ENCODE results near the gene NAGA. TPM values are rescaled to one million over a fixed set of nuclear protein-coding genes. Genes with fewer than 3 reads are reported as not detected.
A peak's percentile ranks its signal among the peaks of the same experiment; 100 is the strongest.
"Not testable (repeated sequence)": the region's sequence is repeated elsewhere in the genome, so short reads cannot be mapped to it uniquely, and the experiment has no call there.

The NAGA gene
- total RNA-seq, 6 experiments from 2014 or later = 17.6 to 27.9 (median 23.0) TPM

DNA sequence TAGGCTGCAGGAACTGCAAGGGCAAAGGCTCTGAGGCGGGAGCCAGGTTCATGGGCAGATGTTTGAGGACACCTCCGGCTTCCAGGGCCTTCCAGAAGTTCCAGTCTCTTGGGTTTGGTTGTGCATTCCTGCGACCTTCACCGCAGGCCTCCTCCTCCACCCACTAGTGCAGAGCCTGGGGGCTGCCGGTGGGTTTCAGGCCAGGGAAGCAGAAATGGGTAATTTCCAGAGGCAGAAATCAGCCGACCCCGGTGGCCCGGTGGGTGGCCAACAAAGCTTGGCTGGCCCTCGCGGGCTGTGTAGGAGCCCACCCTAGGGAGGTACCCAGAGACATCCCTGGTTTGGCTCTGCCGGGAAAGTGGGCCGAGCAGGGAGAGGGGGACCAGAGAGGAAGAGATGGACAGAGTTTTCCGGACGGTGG lies 3.0 kb upstream of the NAGA start:
- Histone ChIP-seq H3K4me1 (peaks cover 0 to 18% (median 0%) of the 10 kb centered on the region in 4 donors), H3K4me3 (peak overlapping the region; percentile 39 to 50 (median 49)), H3K27me3 (no peaks in the 10 kb centered on the region), H3K36me3 (no peaks in the 10 kb centered on the region), H3K27ac (peak overlapping the region; percentile 56 to 88 (median 73)), H3K9me3 (no peaks in the 10 kb centered on the region)
- intact Hi-C loops (cut with DNase I) = no loop called here
- ATAC-seq (no peak), DNase-seq (no peak)
- TF ChIP-seq POLR2A (IDR thresholded peaks at IDR 0.05) = no peak
- no peak for TF ChIP-seq CTCF (IDR thresholded peaks at IDR 0.05)
- 68% methylated on average over 7 of the region's 14 CpGs for WGBS (ENCODE audit: insufficient coverage, low coverage, low lambda C conversion rate, missing lambda C conversion rate)

GRCh38 chr22:42072606-42073330 lies 2.2 kb upstream of the NAGA start:
- intact Hi-C loops (cut with DNase I) = no loop called here
- Histone ChIP-seq H3K36me3 (peaks cover 0 to 4% (median 0%) of the 10 kb centered on the region in 4 donors), H3K4me1 (peaks cover 0 to 18% (median 0%) of the 10 kb centered on the region in 4 donors), H3K4me3 (no peak overlapping the region), H3K27me3 (no peaks in the 10 kb centered on the region), H3K27ac (no peak overlapping the region), H3K9me3 (no peaks in the 10 kb centered on the region)
- TF ChIP-seq POLR2A (IDR thresholded peaks at IDR 0.05) (no peak), CTCF (IDR thresholded peaks at IDR 0.05) (no peak)
- peak in 1 of 3 donors; percentile 40 for DNase-seq
- ATAC-seq = no peak
- WGBS (ENCODE audit: insufficient coverage, low coverage, low lambda C conversion rate, missing lambda C conversion rate) = 72% methylated on average over 6 of the region's 8 CpGs

GRCh38 chr22:42071508-42071907 lies 896 bp upstream of the NAGA start:
- H3K9me3 ChIP-seq; H3K36me3 ChIP-seq; H3K27me3 ChIP-seq; ATAC-seq; intact Hi-C loops (cut with DNase I): not testable (repeated sequence)
- DNase-seq = peak in 1 of 3 donors; percentile 3
- Histone ChIP-seq H3K27ac (peak overlapping the region; percentile 42 to 85 (median 84)), H3K4me3 (peak overlapping the region; percentile 62 to 84 (median 63)), H3K4me1 (peaks cover 0 to 18% (median 0%) of the 10 kb centered on the region in 4 donors)
- WGBS (ENCODE audit: insufficient coverage, low coverage, low lambda C conversion rate, missing lambda C conversion rate) = 74% methylated on average over 7 of the region's 7 CpGs

GRCh38 chr22:42069801-42070516 lies 653 bp downstream of the NAGA start:
- Histone ChIP-seq H3K4me1 (peaks cover 0 to 28% (median 6%) of the 10 kb centered on the region in 4 donors), H3K4me3 (peak overlapping the region; percentile 62 to 84 (median 63)), H3K27me3 (no peaks in the 10 kb centered on the region), H3K36me3 (peaks cover 0 to 9% (median 3%) of the 10 kb centered on the region in 4 donors), H3K27ac (peak overlapping the region; percentile 42 to 85 (median 84)), H3K9me3 (no peaks in the 10 kb centered on the region)
- intact Hi-C loops (cut with DNase I) = no loop called here
- 10% methylated on average over 16 of the region's 19 CpGs for WGBS (ENCODE audit: insufficient coverage, low coverage, low lambda C conversion rate, missing lambda C conversion rate)
- no peak for TF ChIP-seq CTCF (IDR thresholded peaks at IDR 0.05)
- no peak for TF ChIP-seq POLR2A (IDR thresholded peaks at IDR 0.05)
- ATAC-seq (peak in 3 of 4 donors; percentile 0 to 9 (median 8)), DNase-seq (peak in 1 of 3 donors; percentile 42)

DNA sequence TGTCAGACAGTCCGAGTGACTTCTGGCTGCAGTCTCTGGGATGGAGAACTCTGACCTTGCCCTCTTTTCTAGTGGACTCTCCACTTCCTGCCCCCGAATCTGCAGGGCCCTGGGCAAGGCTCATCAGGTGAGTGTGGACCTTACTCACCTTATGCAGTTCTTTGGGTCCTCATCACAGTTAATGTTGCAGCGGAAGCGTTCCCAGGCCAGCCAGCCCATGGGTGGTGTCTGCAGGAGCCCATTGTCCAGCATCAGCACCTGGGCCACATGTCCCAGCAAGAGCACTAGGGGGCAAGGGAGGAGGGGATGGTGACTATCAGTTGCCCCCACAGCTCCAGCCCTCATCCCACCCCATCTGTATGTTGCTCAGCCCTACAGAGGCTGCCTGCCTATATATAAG lies 2.3 kb downstream of the NAGA start:
- Histone ChIP-seq H3K4me1 (peaks cover 0 to 27% (median 7%) of the 10 kb centered on the region in 4 donors), H3K4me3 (no peak overlapping the region), H3K36me3 (peaks cover 0 to 9% (median 3%) of the 10 kb centered on the region in 4 donors), H3K27me3 (no peaks in the 10 kb centered on the region), H3K9me3 (no peaks in the 10 kb centered on the region), H3K27ac (no peak overlapping the region)
- intact Hi-C loops (cut with DNase I) = no loop called here
- TF ChIP-seq POLR2A (IDR thresholded peaks at IDR 0.05) = no peak
- TF ChIP-seq CTCF (IDR thresholded peaks at IDR 0.05) = no peak
- peak in 1 of 3 donors; percentile 39 for DNase-seq
- 68% methylated on average over 3 of the region's 4 CpGs for WGBS (ENCODE audit: insufficient coverage, low coverage, low lambda C conversion rate, missing lambda C conversion rate)
- no peak for ATAC-seq

Measured in right lobe of liver (tissue), 6 donors.